Measurements from ENCODE around the gene CPNE4.

GRCh38 chr3:131868203-131868602, 166.6 kb downstream of the CPNE4 start:
- TF ChIP-seq CTCF (IDR thresholded peaks at IDR 0.05; ENCODE audit: low read depth, low read length, poor library complexity, severe bottlenecking) (no peak), EZH2phosphoT487 (IDR thresholded peaks at IDR 0.05; ENCODE audit: borderline replicate concordance, low read length) (no peak)

Measured in DOHH2 (cell line).